Measurements from ENCODE around the gene PSMD7. TPM values are rescaled to one million over a fixed set of nuclear protein-coding genes. Genes with fewer than 3 reads are reported as not detected.

Gene PSMD7
- total RNA-seq, 6 experiments from 2014 or later: 39.2 to 53.3 (median 45.2) TPM

DNA sequence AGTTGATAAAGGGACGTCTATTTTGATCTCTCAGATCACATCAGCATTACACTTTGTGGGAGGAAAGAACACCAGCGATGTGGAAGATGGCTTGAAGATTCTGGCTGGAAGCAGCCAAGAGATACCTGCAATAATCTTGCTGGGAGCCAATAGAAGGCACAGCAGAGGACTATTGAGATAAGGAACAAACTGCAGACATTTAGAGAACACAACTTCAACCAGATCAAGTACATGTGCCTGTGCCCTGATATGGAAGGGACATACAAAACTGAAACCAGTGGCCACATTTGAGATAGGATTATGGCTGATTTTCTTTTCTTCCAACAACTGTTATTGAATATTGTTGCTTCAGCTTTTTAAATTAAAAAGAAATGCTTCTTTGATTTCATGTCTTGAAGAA lies 18.6 kb upstream of the PSMD7 start:
- Histone ChIP-seq H3K27ac (no peak overlapping the region), H3K36me3 (no peaks in the 10 kb centered on the region), H3K4me1 (no peaks in the 10 kb centered on the region), H3K27me3 (no peaks in the 10 kb centered on the region), H3K4me3 (no peak overlapping the region), H3K9me3 (no peaks in the 10 kb centered on the region)
- TF ChIP-seq CTCF (IDR thresholded peaks at IDR 0.05) (no peak), POLR2A (IDR thresholded peaks at IDR 0.05) (no peak)
- ATAC-seq (no peak), DNase-seq (no peak)
- WGBS (ENCODE audit: insufficient coverage, low coverage, low lambda C conversion rate, missing lambda C conversion rate): 58% methylated on average over 2 of the region's 2 CpGs
- intact Hi-C loops (cut with DNase I): no loop called here

DNA sequence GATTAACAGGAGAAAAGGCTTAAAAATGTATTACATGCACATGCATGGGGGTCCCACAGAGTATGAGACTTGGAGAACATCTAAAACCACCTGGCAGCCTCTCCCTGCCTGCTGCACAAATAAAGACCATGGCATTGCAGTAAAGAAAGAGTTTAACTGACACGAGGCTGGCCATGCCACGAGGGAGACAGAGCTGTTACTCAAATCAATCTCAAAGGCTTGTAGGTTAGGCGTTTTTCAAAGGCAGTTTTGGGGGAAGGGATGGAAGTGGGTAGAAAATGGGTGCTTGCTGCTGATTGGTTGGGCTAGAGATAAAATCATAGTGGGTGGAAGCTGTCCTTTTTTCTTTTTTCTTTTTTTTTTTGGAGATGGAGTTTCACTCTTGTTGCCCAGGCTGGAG lies 17.3 kb upstream of the PSMD7 start:
- H3K4me1 ChIP-seq: no peaks in the 10 kb centered on the region
- intact Hi-C loops (cut with DNase I): no loop called here
- no peak for TF ChIP-seq POLR2A (IDR thresholded peaks at IDR 0.05)
- no peak for TF ChIP-seq CTCF (IDR thresholded peaks at IDR 0.05)
- DNase-seq (no peak), ATAC-seq (no peak)
- H3K36me3 ChIP-seq: no peaks in the 10 kb centered on the region
- no peak overlapping the region for H3K4me3 ChIP-seq
- 70% methylated on average over 3 of the region's 3 CpGs for WGBS (ENCODE audit: insufficient coverage, low coverage, low lambda C conversion rate, missing lambda C conversion rate)
- H3K9me3 ChIP-seq: no peaks in the 10 kb centered on the region
- no peak overlapping the region for H3K27ac ChIP-seq
- H3K27me3 ChIP-seq: no peaks in the 10 kb centered on the region

DNA sequence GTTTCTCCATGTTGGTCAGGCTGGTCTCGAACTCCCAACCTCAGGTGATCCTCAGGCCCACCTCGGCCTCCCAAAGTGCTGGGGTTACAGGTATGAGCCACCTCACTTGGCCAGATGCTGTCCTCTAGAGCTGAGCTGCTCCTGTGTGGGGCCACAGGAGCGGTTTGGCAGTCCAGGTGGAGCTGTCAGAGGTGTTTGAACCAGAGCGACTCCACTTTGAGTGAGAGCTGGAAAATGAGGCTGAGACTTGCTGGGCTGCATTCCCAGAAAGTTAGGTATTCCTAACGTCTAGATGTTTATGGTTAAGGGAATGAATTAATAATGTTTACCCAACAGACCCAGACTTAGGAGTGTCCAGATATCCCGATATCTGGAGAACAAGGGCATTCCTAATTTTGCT lies 16.8 kb upstream of the PSMD7 start:
- no peaks in the 10 kb centered on the region for H3K4me1 ChIP-seq
- no peak overlapping the region for H3K4me3 ChIP-seq
- no peak overlapping the region for H3K27ac ChIP-seq
- intact Hi-C loops (cut with DNase I): no loop called here
- H3K9me3 ChIP-seq: no peaks in the 10 kb centered on the region
- ATAC-seq (no peak), DNase-seq (no peak)
- H3K36me3 ChIP-seq: no peaks in the 10 kb centered on the region
- no peaks in the 10 kb centered on the region for H3K27me3 ChIP-seq
- WGBS (ENCODE audit: insufficient coverage, low coverage, low lambda C conversion rate, missing lambda C conversion rate): 78% methylated on average over 4 of the region's 6 CpGs
- TF ChIP-seq POLR2A (IDR thresholded peaks at IDR 0.05): no peak
- no peak for TF ChIP-seq CTCF (IDR thresholded peaks at IDR 0.05)

DNA sequence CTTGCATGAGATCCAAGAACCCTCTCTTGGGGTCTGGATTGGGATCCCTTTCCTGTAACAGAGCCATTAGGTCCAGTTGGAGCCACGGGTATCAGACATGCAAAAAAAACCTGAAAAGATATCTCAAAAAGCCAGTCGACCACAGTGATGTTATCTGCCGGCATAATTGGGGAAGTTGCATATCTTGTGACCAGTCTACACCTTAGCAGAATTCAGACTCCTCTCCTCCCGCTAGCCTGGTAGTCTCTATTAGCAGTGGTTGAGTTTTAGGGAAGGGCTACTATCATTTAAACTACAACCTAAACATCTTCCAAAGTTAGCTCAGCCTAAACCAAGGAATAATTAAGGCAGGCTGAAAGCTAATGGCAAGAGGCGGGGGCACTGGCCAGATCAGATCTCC lies 16.2 kb upstream of the PSMD7 start:
- DNase-seq (no peak), ATAC-seq (no peak)
- no peak overlapping the region for H3K4me3 ChIP-seq
- no peak for TF ChIP-seq CTCF (IDR thresholded peaks at IDR 0.05)
- no peak for TF ChIP-seq POLR2A (IDR thresholded peaks at IDR 0.05)
- no peaks in the 10 kb centered on the region for H3K4me1 ChIP-seq
- H3K27me3 ChIP-seq: no peaks in the 10 kb centered on the region
- intact Hi-C loops (cut with DNase I): no loop called here
- no peaks in the 10 kb centered on the region for H3K36me3 ChIP-seq
- H3K27ac ChIP-seq: no peak overlapping the region
- WGBS (ENCODE audit: insufficient coverage, low coverage, low lambda C conversion rate, missing lambda C conversion rate): 59% methylated on average over 5 of the region's 5 CpGs
- no peaks in the 10 kb centered on the region for H3K9me3 ChIP-seq

- WGBS (ENCODE audit: insufficient coverage, low coverage, low lambda C conversion rate, missing lambda C conversion rate): 69% methylated on average over 1 of the region's 1 CpG
- no peak overlapping the region for H3K27ac ChIP-seq
- H3K4me1 ChIP-seq: no peaks in the 10 kb centered on the region
- intact Hi-C loops (cut with DNase I): no loop called here
- no peaks in the 10 kb centered on the region for H3K36me3 ChIP-seq
- no peak for DNase-seq
- TF ChIP-seq CTCF (IDR thresholded peaks at IDR 0.05) (no peak), POLR2A (IDR thresholded peaks at IDR 0.05) (no peak)
- no peak overlapping the region for H3K4me3 ChIP-seq
- no peaks in the 10 kb centered on the region for H3K27me3 ChIP-seq
- ATAC-seq: no peak
- no peaks in the 10 kb centered on the region for H3K9me3 ChIP-seq
These were observed 15.3 kb upstream of the PSMD7 start for GRCh38 chr16:74281300-74281699.
